DOHH2 (cell line): ENCODE data around the gene DENND5B.
"Not testable (repeated sequence)": the region's sequence is repeated elsewhere in the genome, so short reads cannot be mapped to it uniquely, and the experiment has no call there.

Source experiments
- H3F3A ChIP-seq: fragments of 200-600 bp; sonication (generic), shearing (Covaris generic); 2 replicates; pipeline ENCODE4 v1.6.0; 2016; ENCODE audit warnings: antibody characterized with exemption, mild to moderate bottlenecking; ENCODE audit not compliant: control insufficient read depth, insufficient read depth
- H3K27ac ChIP-seq: fragments of 200-600 bp; sonication (generic); 2 replicates; pipeline ENCODE4 v1.5.1; 2014; ENCODE audit warnings: low read depth, mild to moderate bottlenecking, low read length, moderate library complexity
- H3K27me3 ChIP-seq: fragments of 200-600 bp; sonication (generic); 2 replicates; pipeline ENCODE4 v1.6.1; 2014; ENCODE audit warnings: mild to moderate bottlenecking, low read length, mixed read lengths; ENCODE audit not compliant: control insufficient read depth
- H3K36me3 ChIP-seq: fragments of 200-600 bp; sonication (generic); 2 replicates; pipeline ENCODE4 v1.6.1; 2014; ENCODE audit warnings: mild to moderate bottlenecking, low read length, moderate library complexity, mixed read lengths; ENCODE audit not compliant: control insufficient read depth
- H3K4me1 ChIP-seq: fragments of 200-600 bp; sonication (generic); 2 replicates; pipeline ENCODE4 v1.6.1; 2014; ENCODE audit warnings: mild to moderate bottlenecking, low read length, mixed read lengths; ENCODE audit not compliant: control insufficient read depth
- H3K4me2 ChIP-seq: fragments of 200-600 bp; sonication (generic); 2 replicates; pipeline ENCODE4 v1.6.0; 2014; ENCODE audit warnings: mild to moderate bottlenecking, low read length, moderate library complexity
- H3K4me3 ChIP-seq: fragments of 200-600 bp; sonication (generic); 2 replicates; pipeline ENCODE4 v1.5.1; 2014; ENCODE audit warnings: mild to moderate bottlenecking, low read length, mixed read lengths
- H3K79me2 ChIP-seq: fragments of 200-600 bp; sonication (generic); 2 replicates; pipeline ENCODE4 v1.6.1; 2014; ENCODE audit warnings: mild to moderate bottlenecking, low read length, mixed read lengths; ENCODE audit not compliant: control insufficient read depth
- H3K9me2 ChIP-seq: fragments of 200-600 bp; sonication (generic); replicated peaks from 2 replicates; pipeline ENCODE4 v1.6.1; 2014; ENCODE audit warnings: mild to moderate bottlenecking, low read length, mixed read lengths; ENCODE audit not compliant: control insufficient read depth
- H3K9me3 ChIP-seq: fragments of 200-600 bp; sonication (generic); 2 replicates; pipeline ENCODE4 v1.6.1; 2014; ENCODE audit warnings: antibody characterized with exemption, low read length, mixed read lengths; ENCODE audit not compliant: control insufficient read depth, insufficient read depth
- H4K20me1 ChIP-seq: fragments of 200-600 bp; sonication (generic); 2 replicates; pipeline ENCODE4 v1.6.0; 2014; ENCODE audit warnings: low read depth, mild to moderate bottlenecking, antibody characterized with exemption, low read length, moderate library complexity; ENCODE audit not compliant: control insufficient read depth, insufficient read depth
- EZH2phosphoT487 ChIP-seq: fragments of 200-600 bp; sonication (generic); IDR thresholded peaks from 2 replicates; pipeline ENCODE4 v1.6.1; 2017; ENCODE audit warnings: borderline replicate concordance, mild to moderate bottlenecking, antibody characterized with exemption, low read length, moderate library complexity, mixed read lengths
- TF ChIP-seq, protein P1 (sequence below): fragments of 200-600 bp; sonication (generic); IDR thresholded peaks from one replicate; pipeline ENCODE4 v1.5.1; 2014; ENCODE audit warnings: antibody characterized with exemption, mild to moderate bottlenecking, low read depth, low read length; ENCODE audit not compliant: poor library complexity, severe bottlenecking

Gene DENND5B

DNA sequence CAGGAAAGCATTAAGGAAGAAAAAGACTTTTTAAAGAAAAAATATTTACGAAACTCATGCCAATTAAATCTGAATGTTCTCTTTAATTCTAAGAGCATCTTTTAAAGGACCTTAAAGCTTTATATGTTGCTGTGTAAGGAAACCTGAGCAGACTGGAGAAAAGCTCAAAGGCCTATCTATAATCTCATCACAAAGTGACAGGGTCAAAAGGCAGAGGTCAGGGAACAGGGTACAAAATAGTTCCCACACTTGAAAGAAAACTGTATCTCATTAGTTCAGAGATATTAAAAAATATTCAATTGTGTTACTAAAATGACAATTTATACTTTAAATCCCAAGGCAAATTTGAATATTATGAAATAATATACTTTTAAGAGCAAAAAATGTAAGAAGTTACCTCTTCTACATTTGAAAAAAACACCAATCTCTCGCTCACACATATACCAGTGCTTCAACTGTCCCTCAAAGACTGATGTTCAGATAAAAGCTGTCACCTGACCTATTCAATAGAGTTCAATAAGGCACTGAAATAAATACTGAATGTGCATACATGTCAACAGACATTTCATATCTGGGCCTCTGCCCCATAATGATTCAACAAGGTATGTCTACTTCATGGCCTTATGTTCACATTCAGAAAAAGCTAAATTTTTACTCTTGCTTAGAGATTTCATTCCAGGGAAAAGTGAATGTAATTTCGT lies 17.9 kb downstream of the DENND5B start:
- Histone ChIP-seq H3K27ac (no peak overlapping the region), H3F3A (peaks cover 7% of the 10 kb centered on the region; the same call in 1 of the 2 replicates), H3K4me2 (no peak overlapping the region), H3K9me3 (no peaks in the 10 kb centered on the region), H4K20me1 (0 out of 2 replicates have a peak, but pooled peaks cover 4% of the 10 kb centered on the region), H3K9me2 (no peaks in the 10 kb centered on the region), H3K36me3 (no peaks in the 10 kb centered on the region), H3K27me3 (no peaks in the 10 kb centered on the region), H3K4me3 (no peak overlapping the region), H3K79me2 (peaks cover 82% of the 10 kb centered on the region), H3K4me1 (peaks cover 52% of the 10 kb centered on the region)
- no peak for TF ChIP-seq EZH2phosphoT487
- TF ChIP-seq, protein P1, sequence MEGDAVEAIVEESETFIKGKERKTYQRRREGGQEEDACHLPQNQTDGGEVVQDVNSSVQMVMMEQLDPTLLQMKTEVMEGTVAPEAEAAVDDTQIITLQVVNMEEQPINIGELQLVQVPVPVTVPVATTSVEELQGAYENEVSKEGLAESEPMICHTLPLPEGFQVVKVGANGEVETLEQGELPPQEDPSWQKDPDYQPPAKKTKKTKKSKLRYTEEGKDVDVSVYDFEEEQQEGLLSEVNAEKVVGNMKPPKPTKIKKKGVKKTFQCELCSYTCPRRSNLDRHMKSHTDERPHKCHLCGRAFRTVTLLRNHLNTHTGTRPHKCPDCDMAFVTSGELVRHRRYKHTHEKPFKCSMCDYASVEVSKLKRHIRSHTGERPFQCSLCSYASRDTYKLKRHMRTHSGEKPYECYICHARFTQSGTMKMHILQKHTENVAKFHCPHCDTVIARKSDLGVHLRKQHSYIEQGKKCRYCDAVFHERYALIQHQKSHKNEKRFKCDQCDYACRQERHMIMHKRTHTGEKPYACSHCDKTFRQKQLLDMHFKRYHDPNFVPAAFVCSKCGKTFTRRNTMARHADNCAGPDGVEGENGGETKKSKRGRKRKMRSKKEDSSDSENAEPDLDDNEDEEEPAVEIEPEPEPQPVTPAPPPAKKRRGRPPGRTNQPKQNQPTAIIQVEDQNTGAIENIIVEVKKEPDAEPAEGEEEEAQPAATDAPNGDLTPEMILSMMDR: no peak

GRCh38 chr12:31570880-31571279 lies 20.1 kb downstream of the DENND5B start:
- Histone ChIP-seq H3K9me2 (no peaks in the 10 kb centered on the region), H3K4me3 (no peak overlapping the region), H3K4me1 (peaks cover 49% of the 10 kb centered on the region), H3K27ac (no peak overlapping the region), H3F3A (peaks cover 4% of the 10 kb centered on the region; the same call in 1 of the 2 replicates), H3K36me3 (no peaks in the 10 kb centered on the region), H3K4me2 (no peak overlapping the region), H3K27me3 (no peaks in the 10 kb centered on the region), H4K20me1 (no peaks in the 10 kb centered on the region), H3K9me3 (no peaks in the 10 kb centered on the region), H3K79me2 (peaks cover 79% of the 10 kb centered on the region)
- TF ChIP-seq EZH2phosphoT487: no peak
- TF ChIP-seq, protein P1: no peak

DNA sequence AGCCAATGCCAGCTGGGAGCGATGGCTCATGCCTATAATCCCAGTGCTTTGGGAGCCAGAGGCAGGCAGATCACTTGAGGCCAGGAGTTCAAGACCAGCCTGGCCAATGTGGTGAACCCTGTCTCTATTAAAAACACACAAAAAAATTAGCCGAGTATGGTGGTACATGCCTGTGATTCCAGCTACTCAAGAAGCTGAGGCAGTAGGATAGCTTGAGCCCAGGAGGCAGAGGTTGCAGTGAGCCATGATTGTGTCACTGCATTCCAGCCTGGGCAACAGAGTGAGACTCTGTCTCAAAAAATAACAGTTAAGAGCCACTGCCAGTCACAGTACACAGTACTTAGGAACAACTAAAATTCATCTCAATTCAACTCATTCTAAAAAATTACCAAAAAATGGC lies 21.4 kb downstream of the DENND5B start:
- H3K4me3 ChIP-seq, H3K27ac ChIP-seq, H3K9me3 ChIP-seq, H3K9me2 ChIP-seq, H4K20me1 ChIP-seq, H3K27me3 ChIP-seq, H3K4me2 ChIP-seq, H3K36me3 ChIP-seq, H3F3A ChIP-seq: not testable (repeated sequence)
- Histone ChIP-seq H3K4me1 (peaks cover 35% of the 10 kb centered on the region), H3K79me2 (peaks cover 77% of the 10 kb centered on the region)

- H3K4me3 ChIP-seq: no peak overlapping the region; the same call in 1 of the 2 replicates
- TF ChIP-seq, protein P1: no peak
- TF ChIP-seq EZH2phosphoT487: no peak
- H3K4me2 ChIP-seq: peak overlapping the region; percentile 49
- H3K79me2 ChIP-seq: peaks cover 71% of the 10 kb centered on the region
- H3K9me3 ChIP-seq: no peaks in the 10 kb centered on the region
- no peaks in the 10 kb centered on the region for H3K27me3 ChIP-seq
- H3K27ac ChIP-seq: no peak overlapping the region
- H3K4me1 ChIP-seq: peaks cover 35% of the 10 kb centered on the region
- H3K9me2 ChIP-seq: no peaks in the 10 kb centered on the region
- no peaks in the 10 kb centered on the region for H3K36me3 ChIP-seq
- peaks cover 4% of the 10 kb centered on the region; the same call in 1 of the 2 replicates for H3F3A ChIP-seq
- H4K20me1 ChIP-seq: no peaks in the 10 kb centered on the region
Observed at GRCh38 chr12:31568498-31568897, 22.4 kb downstream of the DENND5B start.
